GM18505 (cell line): ENCODE measurements around the gene DDX39A.

ENCODE experiments used
- ATAC-seq: cut with Tn5 transposase; IDR thresholded peaks from one replicate; pipeline ENCODE4 v1.9.1; 2021; ENCODE audit not compliant: unreplicated experiment
- POLR2A ChIP-seq: IDR thresholded peaks from 4 replicates; pipeline ENCODE4 v1.6.1; 2011; ENCODE audit warnings: borderline replicate concordance; ENCODE audit not compliant: insufficient read depth, insufficient read length; ENCODE audit errors: extremely low read depth

Gene DDX39A

GRCh38 chr19:14361824-14362223 is 57.3 kb downstream of the DDX39A start:
- TF ChIP-seq POLR2A = no peak
- ATAC-seq = no peak
